NOMO-1 treated with dmso at 0.1 percent for 144 hours (cell line): ENCODE data around the gene TBXAS1.
"Not testable (repeated sequence)": the region's sequence is repeated elsewhere in the genome, so short reads cannot be mapped to it uniquely, and the experiment has no call there.

Source experiments
- DNase-seq: peaks from one replicate; lab custom pipeline; 2025; ENCODE audit not compliant: unreplicated experiment; lab: John Stamatoyannopoulos, UW

The TBXAS1 gene

DNA sequence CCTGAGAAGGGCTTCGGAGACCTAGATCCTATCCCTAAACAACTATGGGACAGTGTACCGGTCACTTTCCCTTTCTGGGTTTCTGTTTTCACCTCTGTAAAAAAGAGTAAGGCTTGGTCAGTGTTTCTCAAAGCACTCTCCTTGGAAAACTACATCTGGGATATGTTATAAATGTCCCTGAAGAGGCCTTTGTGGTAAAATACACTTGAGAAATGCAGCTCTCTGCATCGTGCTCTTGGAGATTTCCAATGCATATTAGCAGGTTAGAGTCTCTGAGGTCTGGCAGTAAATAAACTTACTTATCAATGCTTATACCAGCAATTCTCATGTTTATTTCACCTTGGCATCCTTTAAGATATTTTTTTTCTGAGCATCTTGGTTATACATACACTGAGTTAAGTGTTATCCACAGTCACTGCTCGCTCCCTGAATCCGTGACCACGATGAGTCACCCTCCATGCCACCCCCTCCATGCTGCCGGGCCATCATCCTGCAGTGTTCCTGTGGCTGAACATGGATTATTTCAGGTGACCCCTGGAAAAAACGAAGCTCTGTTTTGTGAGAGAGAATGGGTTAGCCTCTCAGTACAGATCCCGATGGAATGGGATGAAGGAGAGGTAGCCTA is 3.3 kb upstream of the TBXAS1 start:
- DNase-seq, result no peak

DNA sequence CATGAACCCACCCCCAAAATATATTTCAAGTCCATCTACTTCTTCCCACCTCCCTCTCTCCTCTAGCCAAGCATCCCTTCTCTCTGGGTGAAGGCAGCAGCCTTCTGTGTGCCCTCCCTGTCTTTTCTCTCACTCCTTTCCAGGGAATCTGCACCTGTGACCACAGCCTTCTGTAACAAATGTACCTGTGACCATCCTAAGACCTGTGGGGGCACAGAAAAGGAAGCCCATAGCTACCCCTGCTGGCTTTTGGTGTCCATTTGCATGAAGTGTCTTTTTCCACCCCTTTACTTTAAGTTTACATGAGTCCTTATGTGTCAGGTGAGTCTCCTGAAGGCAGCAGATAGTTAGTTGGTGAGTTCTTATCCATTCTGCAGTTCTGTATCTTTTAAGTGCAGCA is 2.0 kb upstream of the TBXAS1 start:
- no peak for DNase-seq

DNA sequence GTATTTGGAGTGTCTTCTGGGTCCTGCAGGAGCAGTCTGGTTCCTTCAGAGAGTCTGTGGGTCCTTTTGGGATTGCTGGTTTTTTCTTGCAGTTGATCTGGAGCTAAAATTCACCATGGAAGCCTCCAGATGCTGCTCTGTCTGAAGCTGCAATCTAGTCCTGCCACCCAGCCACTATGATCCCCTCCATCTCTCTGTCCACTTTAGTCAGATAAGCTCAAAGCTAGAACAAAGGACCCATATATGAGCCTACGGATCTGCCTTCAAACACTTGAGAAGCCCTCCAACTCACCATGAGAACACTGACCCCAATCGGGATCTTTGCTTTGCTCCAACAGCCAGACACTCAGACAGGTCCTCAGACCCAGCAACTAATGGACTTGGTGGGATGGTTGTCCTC is 618 bp upstream of the TBXAS1 start:
- DNase-seq, result no peak

DNA sequence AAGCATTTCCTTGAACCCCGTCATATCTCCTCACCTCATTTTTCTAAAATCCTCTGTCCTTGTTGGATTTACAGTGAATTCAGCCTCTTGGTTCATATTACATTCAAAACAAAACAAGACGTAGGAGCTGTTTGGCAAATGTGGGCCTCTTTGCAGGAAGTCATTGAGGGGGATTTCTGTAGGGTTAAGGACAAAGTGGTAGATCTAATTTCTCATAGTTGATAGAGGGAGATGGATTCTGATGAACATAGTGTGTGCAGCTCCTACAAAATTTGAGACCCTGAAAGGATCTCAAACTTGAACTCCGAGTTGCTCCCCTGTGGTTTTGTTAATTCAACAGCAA is 682 bp downstream of the TBXAS1 start:
- no peak for DNase-seq

DNA sequence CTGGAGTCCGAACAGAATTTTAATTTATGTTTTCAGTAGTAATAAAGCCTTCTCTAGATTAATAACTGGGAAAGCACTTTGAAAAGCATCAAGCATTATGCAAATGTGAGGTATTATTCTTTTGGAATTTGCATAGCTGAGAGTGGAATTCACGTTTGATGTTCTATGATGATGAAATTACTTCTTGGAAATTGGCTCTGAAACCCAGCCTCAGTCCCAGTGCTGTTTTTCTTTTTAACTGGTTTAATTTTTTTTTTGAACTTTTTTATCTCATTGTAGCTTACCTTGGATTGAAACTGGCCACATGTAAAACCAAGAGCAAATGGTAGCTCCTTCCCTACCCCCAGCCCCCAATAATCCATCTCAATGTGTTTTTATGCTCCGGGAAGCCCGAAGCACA is 1.2 kb downstream of the TBXAS1 start:
- DNase-seq, result no peak

DNA sequence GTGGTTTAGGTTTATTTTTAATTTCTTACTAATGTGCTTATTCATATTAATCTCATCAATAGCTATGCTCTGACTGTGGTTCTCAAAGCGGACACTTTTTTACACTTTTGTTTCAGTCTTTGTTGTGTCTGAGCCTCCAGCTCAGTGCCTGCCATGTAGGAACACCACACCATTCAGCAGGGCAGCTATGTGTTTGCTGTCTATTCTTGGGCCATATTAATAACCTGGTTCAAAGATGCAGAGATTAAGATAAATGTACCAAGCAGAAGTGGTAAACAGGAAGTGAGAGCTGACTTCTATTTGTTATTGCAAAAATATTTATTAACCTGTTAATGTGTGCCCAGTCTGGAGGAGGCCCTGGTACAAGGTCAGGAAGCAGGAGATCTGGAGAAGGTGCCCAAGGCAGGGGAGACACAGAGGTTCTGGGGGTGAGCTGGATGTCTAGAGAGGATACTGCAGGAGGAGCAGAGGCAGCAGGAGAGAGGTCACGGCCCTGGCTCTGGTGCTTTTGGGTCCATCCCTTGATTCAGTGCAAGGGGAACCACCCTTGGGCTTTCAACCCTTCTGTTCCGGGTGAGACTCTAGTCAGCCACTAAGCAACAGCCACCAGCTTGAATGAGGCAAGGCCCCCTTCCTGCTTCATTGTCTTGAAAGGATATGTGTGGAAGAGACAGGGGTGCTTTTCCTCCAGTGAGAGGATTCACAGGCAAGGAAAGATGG is 1.9 kb downstream of the TBXAS1 start:
- DNase-seq, result no peak

DNA sequence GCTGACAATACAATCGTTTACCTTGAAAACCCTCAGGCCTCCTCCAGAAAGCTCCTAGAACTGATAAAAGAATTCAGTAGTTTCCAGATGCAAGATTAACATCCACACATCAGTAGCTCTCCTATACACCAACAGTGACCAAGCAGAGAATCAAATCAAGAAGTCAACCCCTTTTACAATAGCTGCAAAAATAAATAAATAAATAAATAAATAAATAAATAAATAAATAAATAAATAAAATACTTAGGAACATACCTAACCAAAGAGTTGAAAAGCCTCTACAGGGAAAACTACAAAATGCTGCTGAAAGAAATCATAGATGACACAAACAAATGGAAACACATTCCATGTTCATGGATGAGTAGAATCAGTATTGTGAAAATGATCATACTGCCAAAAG is 6.8 kb downstream of the TBXAS1 start:
- not testable (repeated sequence) for DNase-seq

DNA sequence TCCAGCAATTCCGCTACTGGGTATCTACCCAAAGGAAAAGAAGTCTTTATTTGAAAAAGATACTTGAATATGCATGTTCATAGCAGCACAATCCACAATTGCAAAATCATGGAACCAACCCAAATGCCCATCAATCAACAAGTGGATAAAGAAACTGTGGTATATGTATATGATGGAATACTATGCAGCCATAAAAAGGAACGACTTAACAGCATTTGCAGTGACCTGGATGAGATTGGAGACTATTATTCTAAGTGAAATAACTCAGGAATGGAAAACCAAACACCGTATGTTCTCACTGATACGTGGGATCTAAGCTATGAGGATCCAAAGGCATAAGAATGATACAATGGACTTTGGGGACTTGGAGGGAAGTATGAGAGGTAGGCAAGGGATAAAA is 8.2 kb downstream of the TBXAS1 start:
- not testable (repeated sequence) for DNase-seq

DNA sequence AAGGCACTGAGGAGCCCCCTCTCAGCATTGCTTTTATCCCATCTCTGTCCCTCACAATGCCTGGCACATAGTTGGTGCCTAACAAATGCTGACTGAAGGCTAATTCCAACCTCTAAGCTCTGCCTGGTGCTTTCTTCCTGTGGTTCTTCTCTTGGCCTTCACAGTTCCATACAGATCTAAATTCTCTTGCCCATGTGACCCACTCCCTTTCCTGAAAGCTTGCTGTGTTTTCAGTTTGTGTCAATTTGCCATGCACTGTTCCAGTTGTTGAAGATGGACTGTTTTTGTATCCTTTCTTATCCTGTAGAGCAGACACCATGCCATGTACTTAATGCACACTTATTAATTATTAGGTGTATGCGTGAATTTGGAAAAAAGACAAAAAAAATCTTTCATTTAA is 9.2 kb downstream of the TBXAS1 start:
- no peak for DNase-seq

DNA sequence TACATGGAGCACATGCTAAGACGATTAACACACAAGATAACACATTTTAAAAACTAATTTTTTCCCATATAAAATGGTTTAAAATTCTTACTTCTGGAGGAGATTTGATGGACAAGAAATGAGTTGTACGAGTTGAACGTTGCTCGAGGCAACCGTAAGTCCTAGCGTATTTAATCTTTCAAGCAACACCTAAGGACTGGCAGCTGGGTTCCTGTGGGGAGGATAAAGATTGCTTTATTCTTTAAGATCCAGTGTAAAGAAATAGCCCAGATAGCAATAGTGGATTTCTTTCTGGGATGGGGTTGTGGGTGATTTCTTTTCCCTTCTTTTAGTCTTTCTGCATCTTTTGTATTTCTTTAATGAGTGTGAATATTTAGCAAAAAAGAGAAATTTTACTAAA is 9.8 kb downstream of the TBXAS1 start:
- no peak for DNase-seq

DNA sequence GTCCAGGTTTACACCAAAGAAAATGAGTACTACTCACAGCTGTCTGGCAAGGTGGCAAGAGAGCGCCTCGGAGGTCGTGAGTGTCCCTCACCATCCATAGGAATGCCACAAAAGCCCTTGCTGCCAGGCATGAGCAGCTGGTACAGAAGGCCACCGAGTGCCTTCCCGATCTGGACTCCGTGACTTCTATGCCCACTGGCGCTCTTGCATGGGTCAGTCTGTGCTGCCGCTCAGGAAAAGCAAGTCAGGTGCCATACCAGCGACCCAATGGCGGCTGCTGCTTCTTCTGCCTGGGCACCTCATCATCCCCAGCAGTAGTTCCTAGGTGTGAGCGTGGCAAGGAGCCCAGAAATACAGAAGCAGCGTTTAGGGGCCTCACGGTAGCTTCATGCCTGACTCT is 11.7 kb downstream of the TBXAS1 start:
- no peak for DNase-seq

DNA sequence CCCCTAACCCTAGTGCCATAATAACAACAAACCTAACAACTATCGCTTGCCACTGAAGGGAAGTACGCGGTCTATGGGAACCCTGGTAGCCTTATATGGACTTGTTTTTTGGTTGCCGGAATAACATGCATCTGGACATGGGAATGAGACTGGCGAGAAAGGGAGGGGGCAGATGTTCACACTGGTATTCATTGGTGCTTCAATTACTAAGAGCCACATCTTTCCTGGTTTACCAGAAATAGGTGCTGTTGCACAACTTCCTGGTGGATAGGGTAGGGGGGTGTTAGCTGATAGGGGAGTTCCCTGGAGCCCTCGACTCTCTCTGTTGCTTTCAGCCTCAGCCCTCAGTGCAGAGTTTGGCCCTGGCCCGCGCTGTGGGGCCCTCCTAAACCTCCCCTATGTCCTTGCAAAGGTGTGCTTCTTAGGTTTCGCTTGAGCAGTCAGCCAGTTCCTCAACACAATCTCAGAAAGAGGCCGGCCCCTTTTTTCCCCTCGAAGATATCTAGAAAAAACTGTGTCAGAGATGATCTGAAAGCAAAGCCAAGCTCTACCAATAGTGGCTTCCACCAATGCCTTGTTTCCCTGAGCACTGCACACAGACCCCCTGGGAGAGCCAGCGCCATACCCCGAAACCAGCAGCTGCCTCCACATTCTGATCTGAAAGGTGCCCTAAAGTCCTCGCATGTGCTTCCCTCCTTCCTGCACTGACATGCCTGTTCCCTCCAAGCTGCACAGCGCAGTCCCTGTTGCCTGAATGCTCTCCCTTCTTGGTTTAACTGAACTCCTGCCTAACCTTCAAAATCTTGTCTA is 13.5 kb downstream of the TBXAS1 start:
- DNase-seq, result no peak

DNA sequence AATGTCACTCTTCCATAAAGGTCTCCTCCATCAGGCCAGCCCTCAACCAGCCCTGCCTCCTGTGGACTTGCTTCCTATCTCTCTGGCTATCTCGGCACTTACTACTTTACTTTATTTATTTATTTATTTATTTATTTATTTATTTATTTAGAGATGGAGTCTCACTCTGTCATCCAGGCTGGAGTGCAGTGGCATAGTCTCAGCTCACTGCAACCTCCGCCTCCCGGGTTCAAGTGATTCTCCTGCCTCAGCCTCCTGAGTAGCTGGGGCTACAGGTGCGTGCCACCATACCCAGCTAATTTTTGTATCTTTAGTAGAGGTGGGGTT is 14.1 kb downstream of the TBXAS1 start:
- not testable (repeated sequence) for DNase-seq

DNA sequence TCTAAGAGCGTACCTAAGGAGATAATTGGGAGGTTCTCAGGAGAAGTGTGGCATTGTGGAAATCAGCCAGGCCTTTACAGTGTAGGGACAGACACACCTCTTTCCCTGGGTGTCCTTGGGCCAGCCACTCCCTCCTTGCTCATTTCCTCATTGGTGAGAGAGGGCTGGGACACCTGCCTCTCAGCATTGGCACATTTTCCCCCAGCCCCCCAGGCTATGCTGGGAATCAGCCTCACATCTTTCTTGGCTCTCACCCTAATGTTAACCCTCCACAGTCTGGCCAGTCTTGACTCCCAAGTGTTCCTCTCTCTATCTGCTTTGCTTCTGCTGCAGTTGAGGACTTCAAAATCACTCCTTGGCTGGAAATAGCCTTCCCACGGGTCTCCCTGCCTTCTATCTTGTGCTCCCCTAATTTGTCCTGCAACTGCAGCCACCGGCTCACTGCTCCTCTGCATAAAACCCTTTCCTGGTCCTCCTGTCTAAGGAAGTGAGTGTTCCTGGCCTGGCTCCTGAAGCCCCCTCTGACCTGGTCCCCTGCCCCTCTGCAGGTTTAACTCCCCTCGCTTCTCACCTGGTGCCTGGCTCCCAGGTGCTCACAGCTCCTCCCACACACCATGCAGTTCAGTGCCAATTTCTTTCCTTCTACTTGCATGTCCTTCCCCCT is 15.8 kb downstream of the TBXAS1 start:
- DNase-seq, result no peak

DNA sequence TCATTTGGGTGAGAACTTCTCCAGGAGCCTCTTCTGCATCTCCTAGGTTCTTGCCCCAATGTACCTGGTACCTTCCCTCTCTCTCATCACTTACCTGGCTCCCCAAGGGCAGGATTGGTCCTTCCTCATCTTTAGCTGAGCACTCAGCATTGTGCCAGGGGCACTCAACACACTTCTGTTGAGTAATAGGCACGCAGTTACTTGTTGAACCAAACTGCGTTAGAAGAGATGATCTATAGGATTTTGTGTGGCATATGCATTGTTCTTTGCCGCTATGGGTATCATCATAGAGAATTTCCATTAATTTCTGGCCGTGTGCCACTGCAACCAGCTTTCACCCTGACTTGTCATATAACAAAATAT is 16.4 kb downstream of the TBXAS1 start:
- no peak for DNase-seq

DNA sequence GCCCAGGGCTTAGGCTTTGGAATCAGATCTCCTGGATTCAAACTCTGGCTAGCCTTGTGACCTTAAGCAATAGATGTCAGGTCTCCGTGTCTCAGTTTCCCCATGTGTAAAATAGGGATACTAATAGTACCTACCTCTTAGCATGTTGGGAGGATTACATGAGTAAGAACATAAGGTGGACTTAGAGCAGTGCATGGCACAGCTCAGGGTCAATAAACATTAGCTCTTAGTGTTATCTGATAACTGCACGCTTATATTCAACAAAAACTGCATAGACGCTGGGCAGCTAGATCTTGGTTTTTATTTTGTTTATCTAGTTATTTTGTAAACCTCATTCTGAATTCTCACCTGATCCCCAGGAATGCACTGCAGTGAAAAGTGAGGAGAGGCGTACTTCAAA is 17.2 kb downstream of the TBXAS1 start:
- no peak for DNase-seq

DNA sequence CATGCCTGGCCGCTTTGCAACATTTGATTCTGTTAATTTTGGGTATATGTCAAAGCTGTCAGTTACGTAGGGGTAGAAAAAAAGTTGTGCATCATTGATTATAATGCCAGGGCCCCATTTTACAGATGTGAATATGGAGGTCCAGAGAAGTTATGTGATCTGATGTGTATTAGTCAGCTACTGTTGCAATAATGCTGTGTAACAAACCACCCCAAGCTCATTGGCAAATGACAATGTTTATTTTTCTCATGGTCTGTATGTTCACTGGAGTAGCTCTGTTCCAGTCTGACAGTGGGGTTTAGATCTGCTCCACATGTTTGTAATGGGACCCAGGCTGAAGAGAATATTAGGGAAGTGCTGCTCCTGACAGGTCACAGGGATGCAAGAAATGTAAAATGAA is 19.2 kb downstream of the TBXAS1 start:
- DNase-seq, result no peak

DNA sequence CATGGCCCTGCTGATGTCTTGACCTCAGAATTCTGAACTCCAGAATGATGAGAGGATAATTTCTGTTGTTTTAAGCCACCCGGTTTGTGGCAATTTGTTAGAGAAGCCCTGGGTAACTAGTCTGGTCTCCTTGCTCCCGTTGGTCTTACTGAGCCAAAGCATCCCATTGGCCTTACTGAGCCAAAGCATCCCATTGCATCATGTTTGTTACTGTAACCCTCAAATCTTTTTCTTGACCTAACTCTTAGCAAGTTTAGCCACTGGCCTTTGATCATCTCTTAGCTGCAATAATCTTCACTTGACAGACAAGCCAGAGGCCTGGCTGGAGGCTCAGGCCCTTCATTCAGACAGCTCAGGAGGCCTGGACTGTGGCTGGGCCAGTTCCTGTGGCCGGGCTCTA is 21.8 kb downstream of the TBXAS1 start:
- DNase-seq, result no peak

DNA sequence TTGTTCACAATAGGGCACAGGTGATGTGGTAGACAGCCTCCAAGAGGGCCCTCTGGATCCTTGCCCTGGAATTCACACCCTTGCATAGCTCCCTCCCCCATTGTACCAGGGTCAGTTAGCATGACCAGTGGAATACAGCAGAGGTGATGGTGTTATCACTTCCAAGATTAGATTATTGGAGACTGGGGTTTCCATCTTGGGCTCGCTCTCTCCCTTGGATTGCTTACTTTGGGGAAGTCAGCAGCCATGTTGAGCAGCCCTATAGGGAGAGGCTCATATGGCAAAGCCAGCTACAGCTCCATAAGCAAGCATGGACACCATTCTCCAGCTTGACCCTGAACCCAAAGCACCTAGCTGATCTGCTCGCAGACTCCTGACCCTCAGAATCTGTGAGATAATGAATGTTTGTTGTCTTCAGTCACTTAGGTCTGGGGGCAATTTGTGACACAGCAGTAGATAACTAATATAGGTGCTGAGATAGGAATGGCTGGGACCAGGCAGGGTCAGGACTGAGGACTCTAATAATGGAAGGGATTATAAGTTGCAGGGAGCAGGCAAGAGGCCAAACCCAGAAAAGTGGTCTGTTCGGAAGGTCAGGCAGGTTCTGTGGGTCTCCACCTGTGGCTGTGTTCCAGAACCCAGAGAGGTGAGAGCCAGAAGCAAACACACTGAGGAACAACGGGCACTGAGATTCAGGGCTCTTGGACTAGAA is 22.9 kb downstream of the TBXAS1 start:
- DNase-seq, result no peak

DNA sequence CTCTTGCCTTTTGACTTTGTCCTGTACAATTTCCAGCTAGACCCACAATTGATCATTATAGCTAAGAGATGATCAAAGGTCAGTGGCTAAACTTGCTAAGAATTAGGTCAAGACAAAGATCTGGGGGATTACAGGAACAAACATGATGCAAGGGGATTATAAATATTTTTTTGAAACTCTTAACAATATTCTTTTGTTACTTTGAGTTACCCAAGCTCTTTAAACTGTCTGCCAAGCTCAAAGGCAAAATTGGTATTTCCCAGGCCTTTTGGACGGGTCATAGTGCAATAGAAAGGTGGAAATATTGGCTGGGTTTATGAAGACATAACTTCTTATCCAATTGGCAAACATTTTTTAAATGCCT is 23.4 kb downstream of the TBXAS1 start:
- no peak for DNase-seq

DNA sequence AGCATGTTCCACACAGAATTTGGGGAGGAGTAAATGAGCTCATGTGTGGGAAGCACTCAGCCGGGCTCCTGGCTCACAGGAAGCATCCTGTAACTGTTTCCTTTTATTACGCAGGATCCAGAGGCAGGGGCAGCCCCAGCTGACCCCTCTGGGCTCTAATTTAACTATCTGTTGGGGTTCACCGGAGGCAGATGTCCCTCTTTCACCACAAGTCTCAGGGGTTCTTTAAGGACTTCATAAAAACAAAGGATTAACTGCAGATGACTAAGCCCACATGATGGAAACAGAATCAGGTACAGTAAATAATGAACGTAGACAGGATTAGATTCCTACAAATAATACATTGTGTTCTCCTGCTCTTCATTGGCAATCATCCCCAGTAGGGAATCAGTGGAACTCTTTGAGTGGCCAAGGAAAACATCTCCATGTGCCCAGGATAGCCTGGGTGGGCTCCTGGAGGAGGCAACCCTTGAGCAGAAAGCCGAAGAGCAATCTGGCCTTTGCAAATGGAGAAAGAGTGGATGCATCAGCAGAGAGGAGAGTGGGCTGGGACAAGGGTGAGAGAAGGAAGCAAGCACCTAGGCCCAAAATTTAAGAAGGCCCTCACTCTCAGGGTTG is 24.6 kb downstream of the TBXAS1 start:
- DNase-seq, result no peak
